H1 (cell line): ENCODE measurements around the gene NCKIPSD. TPM values are rescaled to one million over a fixed set of nuclear protein-coding genes. Genes with fewer than 3 reads are reported as not detected.

Source experiments
- CTCF ChIA-PET: fragments of 300-600 bp; sonication (Branson Sonifier 250); formaldehyde crosslinking; loops from one replicate; lab custom pipeline; 2021; ENCODE audit not compliant: partially characterized antibody; lab: Charles Lee
- POLR2A ChIA-PET: fragments of 300-600 bp; sonication (Branson Sonifier 250); formaldehyde crosslinking; loops from one replicate; lab custom pipeline; 2021; ENCODE audit warnings: inconsistent platforms; ENCODE audit not compliant: partially characterized antibody; lab: Charles Lee
- DNase-seq, 2 experiments: peaks; one replicate each; pipeline versions ENCODE4 v3.0.0 to v3.0.0-alpha.2; 2010 to 2022; ENCODE audit warnings: low spot score in 2 of 2, low read depth in 1 of 2, mixed read lengths in 1 of 2
- FAIRE-seq: peaks from 2 replicates; lab custom pipeline; 2011; peaks lifted over from hg19 to GRCh38; lab: Jason Lieb, UNC
- H2AFZ ChIP-seq: 2 replicates; pipeline ENCODE4 v1.8.1; 2012; ENCODE audit warnings: low read length, inconsistent platforms
- H2AK5ac ChIP-seq: 2 replicates; pipeline ENCODE4 v1.6.1; 2013; ENCODE audit warnings: low read depth, low read length
- H2BK120ac ChIP-seq: replicated peaks from 2 replicates; pipeline ENCODE3; 2013; ENCODE audit warnings: low read depth, low read length, inconsistent platforms
- H2BK12ac ChIP-seq: 2 replicates; pipeline ENCODE4 v1.6.1; 2013; ENCODE audit warnings: low read depth, low read length
- H2BK15ac ChIP-seq: 2 replicates; pipeline ENCODE4 v1.6.1; 2013; ENCODE audit warnings: low read length
- H2BK20ac ChIP-seq: 2 replicates; pipeline ENCODE4 v1.6.1; 2013; ENCODE audit warnings: low read length
- H2BK5ac ChIP-seq: 2 replicates; pipeline ENCODE4 v1.6.1; 2013; ENCODE audit warnings: low read depth, low read length
- H3K14ac ChIP-seq: 2 replicates; pipeline ENCODE4 v1.6.1; 2013; ENCODE audit warnings: inconsistent platforms; ENCODE audit not compliant: insufficient read length
- H3K18ac ChIP-seq: 2 replicates; pipeline ENCODE4 v1.6.1; 2013; ENCODE audit warnings: low read length; ENCODE audit errors: extremely low read depth
- H3K23ac ChIP-seq: 2 replicates; pipeline ENCODE4 v1.6.1; 2013; ENCODE audit warnings: inconsistent platforms; ENCODE audit not compliant: insufficient read length
- H3K23me2 ChIP-seq: 2 replicates; pipeline ENCODE4 v1.6.1; 2013; ENCODE audit warnings: low read depth, low read length
- H3K27ac ChIP-seq: 2 replicates; pipeline ENCODE4 v1.6.1; 2011; ENCODE audit warnings: low read depth, low read length, inconsistent platforms
- H3K27me3 ChIP-seq, 4 experiments: replicated peaks in 1 of 4; 1 replicate in 1 of 4; 2 replicates in 3 of 4; pipeline versions ENCODE4 v1.6.1 to v1.8.1; 2011 to 2013; ENCODE audit warnings: low read length in 3 of 4, mild to moderate bottlenecking in 3 of 4, inconsistent platforms in 2 of 4, mixed read lengths in 2 of 4, moderate library complexity in 1 of 4; ENCODE audit not compliant: control insufficient read depth in 3 of 4, insufficient read depth in 3 of 4; ENCODE audit errors: extremely low read depth in 1 of 4
- H3K36me3 ChIP-seq, 4 experiments: 2 replicates each; pipeline versions ENCODE4 v1.6.1 to v1.8.1; 2011 to 2013; ENCODE audit warnings: mild to moderate bottlenecking in 4 of 4, low read length in 3 of 4, moderate library complexity in 2 of 4, control low read depth in 1 of 4, inconsistent platforms in 1 of 4; ENCODE audit not compliant: insufficient read depth in 4 of 4, control insufficient read depth in 2 of 4
- H3K4ac ChIP-seq: replicated peaks from 2 replicates; pipeline ENCODE3; 2013; ENCODE audit warnings: low read length, low read depth, mixed read lengths, inconsistent platforms; ENCODE audit not compliant: insufficient read length
- H3K4me1 ChIP-seq, 4 experiments: replicated peaks in 1 of 4; 1 replicate in 1 of 4; 2 replicates in 3 of 4; pipeline versions ENCODE4 v1.6.1 to v1.8.1; 2011 to 2013; ENCODE audit warnings: low read length in 3 of 4, inconsistent platforms in 2 of 4, mixed read lengths in 1 of 4; ENCODE audit not compliant: insufficient read depth in 4 of 4, control insufficient read depth in 3 of 4
- H3K4me2 ChIP-seq, 2 experiments: 2 replicates each; pipeline versions ENCODE4 v1.6.1 to v1.8.1; 2011 to 2013; ENCODE audit warnings: low read depth in 2 of 2, low read length in 2 of 2, control low read depth in 1 of 2, inconsistent platforms in 1 of 2, mild to moderate bottlenecking in 1 of 2; ENCODE audit not compliant: insufficient read depth in 1 of 2
- H3K4me3 ChIP-seq, 4 experiments: fragments of 200-600, 300-600 bp in 1 of 4; sonication (generic), shearing (Covaris generic), sonication (Bioruptor Twin) in 1 of 4; 2 replicates each; pipeline versions ENCODE4 v1.5.1 to v1.8.1; 2011 to 2016; ENCODE audit warnings: low read length in 4 of 4, low read depth in 3 of 4, control low read depth in 2 of 4, inconsistent platforms in 2 of 4, mild to moderate bottlenecking in 2 of 4, mixed read lengths in 1 of 4, moderate library complexity in 1 of 4; ENCODE audit not compliant: insufficient read depth in 2 of 4; ENCODE audit errors: extremely low read depth in 1 of 4
- H3K56ac ChIP-seq: replicated peaks from 2 replicates; pipeline ENCODE3; 2013; ENCODE audit warnings: low read depth, mild to moderate bottlenecking, mixed read lengths, low read length, inconsistent platforms; ENCODE audit not compliant: insufficient read length
- H3K79me1 ChIP-seq: 2 replicates; pipeline ENCODE4 v1.6.1; 2013; ENCODE audit warnings: low read depth, low read length, control low read depth
- H3K79me2 ChIP-seq, 2 experiments: 2 replicates each; pipeline versions ENCODE4 v1.6.1 to v1.8.1; 2012 to 2013; ENCODE audit warnings: low read length in 2 of 2, mild to moderate bottlenecking in 2 of 2, inconsistent platforms in 1 of 2; ENCODE audit not compliant: insufficient read depth in 2 of 2, control insufficient read depth in 1 of 2
- H3K9ac ChIP-seq, 4 experiments: replicated peaks in 1 of 4; 1 replicate in 1 of 4; 2 replicates in 3 of 4; pipeline versions ENCODE4 v1.6.1 to v1.8.1; 2011 to 2013; ENCODE audit warnings: low read depth in 3 of 4, low read length in 3 of 4, control low read depth in 2 of 4, mild to moderate bottlenecking in 2 of 4, moderate library complexity in 2 of 4, inconsistent platforms in 1 of 4; ENCODE audit errors: extremely low read depth in 1 of 4
- H3K9me3 ChIP-seq, 2 experiments: 2 replicates each; pipeline versions ENCODE4 v1.6.1 to v1.8.1; 2012 to 2013; ENCODE audit warnings: mild to moderate bottlenecking in 2 of 2, moderate library complexity in 2 of 2, control low read depth in 1 of 2, inconsistent platforms in 1 of 2, low read depth in 1 of 2, low read length in 1 of 2, mixed read lengths in 1 of 2; ENCODE audit not compliant: insufficient read depth in 2 of 2
- H4K20me1 ChIP-seq, 2 experiments: replicated peaks in 1 of 2; 2 replicates each; pipeline versions ENCODE3 to v1.8.1; 2011 to 2013; ENCODE audit warnings: inconsistent platforms in 2 of 2, low read length in 2 of 2, mild to moderate bottlenecking in 1 of 2; ENCODE audit not compliant: insufficient read depth in 2 of 2, control insufficient read depth in 1 of 2
- H4K5ac ChIP-seq: 2 replicates; pipeline ENCODE4 v1.6.1; 2013; ENCODE audit warnings: low read length, low read depth, mixed read lengths, inconsistent platforms; ENCODE audit not compliant: insufficient read length
- H4K8ac ChIP-seq: 2 replicates; pipeline ENCODE4 v1.8.0; 2013; ENCODE audit warnings: mild to moderate bottlenecking, moderate library complexity, low read length, inconsistent platforms; ENCODE audit not compliant: insufficient read depth; ENCODE audit errors: extremely low read depth
- H4K91ac ChIP-seq: replicated peaks from 2 replicates; pipeline ENCODE3; 2013; ENCODE audit warnings: low read length, mixed read lengths, inconsistent platforms; ENCODE audit not compliant: insufficient read length
- GTF2F1 ChIP-seq: IDR thresholded peaks from 2 replicates; pipeline ENCODE4 v1.6.1; 2012; ENCODE audit warnings: low read depth, low read length, improper control_type of control experiment, borderline replicate concordance
- USF2 ChIP-seq: IDR thresholded peaks from 2 replicates; pipeline ENCODE4 v1.6.1; 2011; ENCODE audit warnings: low read length, improper control_type of control experiment
- whole genome bisulfite sequencing, 2 experiments: shearing (Covaris generic) in 1 of 2; methylation state at CpG; one replicate each; pipeline versions ENCODE4 v1.1.6 to v1.1.7; 2013 to 2015; ENCODE audit warnings: low lambda C conversion rate in 2 of 2, mixed read lengths in 2 of 2, inconsistent platforms in 1 of 2, low coverage in 1 of 2, missing lambda C conversion rate in 1 of 2; ENCODE audit not compliant: insufficient replicate concordance in 2 of 2, insufficient coverage in 1 of 2, insufficient read length in 1 of 2; ENCODE audit errors: extremely low coverage in 1 of 2, missing lambda C conversion rate in 1 of 2; 5-methylcytosine and 5-hydroxymethylcytosine counted together
- polyA plus RNA-seq, 7 experiments: library from polyadenylated mRNA; depleted of rRNA in 3 of 7; stranded (reverse) in 5 of 7; unstranded in 2 of 7; fragments of >200 nt in 5 of 7; fragments of 200-250 nt in 2 of 7; gene quantifications; 1 replicate in 5 of 7; 2 replicates in 1 of 7; 4 replicates in 1 of 7; pipeline versions ENCODE4 v1.2.1 to v1.2.3, GENCODE V29; 2011 to 2013; ENCODE audit warnings: missing spikeins in 2 of 7, mixed read lengths in 2 of 7
- total RNA-seq: library from RNA; stranded (reverse); fragmentation: NEBNext Ultra II Directional; extraction: Animal tissue kit (Norgen Biotek cat#: 25700); gene quantifications from 2 replicates; pipeline ENCODE4 v1.2.1, GENCODE V29; 2021

Gene NCKIPSD
- total and polyA plus RNA-seq, 2 of the 8 experiments (the other 6 are each of a cell fraction or from before 2014, with no cell fraction given): 34.7 to 91.8 TPM

GRCh38 chr3:48624767-48625166 is 60.9 kb downstream of the NCKIPSD start:
- Histone ChIP-seq H3K23ac (no peak overlapping the region), H4K5ac (no peak overlapping the region), H2BK15ac (no peak overlapping the region), H2BK5ac (no peak overlapping the region), H2BK12ac (no peak overlapping the region), H3K27me3 (no peaks in the 10 kb centered on the region), H3K79me1 (no peaks in the 10 kb centered on the region), H2AFZ (no peak overlapping the region), H4K8ac (no peak overlapping the region), H3K4me3 (no peak overlapping the region), H3K4ac (no peak overlapping the region), H3K56ac (no peak overlapping the region), H4K20me1 (peaks cover 6 to 16% of the 10 kb centered on the region in 2 experiments), H3K79me2 (no peaks in the 10 kb centered on the region), H3K4me1 (peaks cover 0 to 6% (median 3%) of the 10 kb centered on the region in 4 experiments; a peak in 3 of 7 replicates), H2BK20ac (no peak overlapping the region), H3K9me3 (no peaks in the 10 kb centered on the region), H2BK120ac (no peak overlapping the region), H3K14ac (no peak overlapping the region), H3K36me3 (peaks cover 8 to 38% (median 13%) of the 10 kb centered on the region in 4 experiments; a peak in 7 of 8 replicates), H3K9ac (no peak overlapping the region), H2AK5ac (no peak overlapping the region), H3K18ac (no peak overlapping the region), H3K4me2 (no peak overlapping the region), H3K27ac (no peak overlapping the region), H4K91ac (no peak overlapping the region), H3K23me2 (0 out of 2 replicates have a peak, but pooled peaks cover 2% of the 10 kb centered on the region)
- TF ChIP-seq USF2 (peak; percentile 48; the same call in 1 of the 2 replicates), GTF2F1 (no peak)
- ChIA-PET CTCF (interaction anchor here (0.6 to 5.3 kb wide), 14 partner anchors 10 to 1345 kb away, joined by 3 to 49 read pairs (median 4); partner anchors contain the start of genes SLC26A6 and UQCRC1), POLR2A (interaction anchor here (1.2 to 7.9 kb wide), 9 partner anchors 9 to 224 kb away, joined by 3 to 75 read pairs (median 7); partner anchors contain the start of genes CELSR3, SLC26A6 and UQCRC1)
- 96% methylated on average over 10 of the region's 10 CpGs; no CpG with 5 or more reads in 1 of the 2 experiments for WGBS, 2 experiments
- DNase-seq: no peak
- no peak for FAIRE-seq
